IMR-90 (cell line): ENCODE data around the gene ANP32A. TPM values are rescaled to one million over a fixed set of nuclear protein-coding genes. Genes with fewer than 3 reads are reported as not detected.
A peak's percentile ranks its signal among the peaks of the same experiment; 100 is the strongest.

Experiments used
- ATAC-seq: fragments of 200-7000 bp; cut with Tn5 transposase; 2 replicates; pipeline ENCODE4 v1.9.1; 2020; ENCODE audit warnings: low read depth, mild to moderate bottlenecking, moderate library complexity
- BruUV-seq: library from RNA; stranded (reverse); fragments of 400-500 nt; replicated peaks from 2 replicates; lab custom pipeline; 2021; lab: Mats Ljungman, UMichigan
- CTCF ChIA-PET: fragments of 300-600 bp; formaldehyde crosslinking; extraction: SDS; loops from one replicate; lab custom pipeline; 2021; ENCODE audit warnings: antibody characterized with exemption; lab: Yijun Ruan, JAX
- POLR2A ChIA-PET: fragments of 300-600 bp; sonication (Branson Sonifier 250); formaldehyde crosslinking; loops from one replicate; lab custom pipeline; 2022; ENCODE audit warnings: antibody characterized with exemption; ENCODE audit not compliant: unreplicated experiment; lab: Charles Lee
- DNase-seq: peaks from one replicate; pipeline ENCODE4 v3.0.0; 2013
- H2AFZ ChIP-seq: replicated peaks from 2 replicates; pipeline ENCODE3; 2013; ENCODE audit warnings: low read length, mild to moderate bottlenecking; ENCODE audit not compliant: poor library complexity
- H2AK5ac ChIP-seq: 2 replicates; pipeline ENCODE4 v1.6.1; 2013; ENCODE audit warnings: low read depth, low read length, inconsistent platforms
- H2AK9ac ChIP-seq: replicated peaks from 2 replicates; pipeline ENCODE3; 2013; ENCODE audit warnings: mild to moderate bottlenecking, low read depth, low read length, moderate library complexity; ENCODE audit not compliant: poor library complexity
- H2BK120ac ChIP-seq: 2 replicates; pipeline ENCODE4 v1.6.1; 2013; ENCODE audit warnings: low read depth, low read length, inconsistent platforms
- H2BK15ac ChIP-seq: 3 replicates; pipeline ENCODE4 v1.6.1; 2013; ENCODE audit warnings: low read depth, low read length, inconsistent platforms
- H2BK20ac ChIP-seq: 2 replicates; pipeline ENCODE4 v1.6.1; 2013; ENCODE audit warnings: low read depth, mild to moderate bottlenecking, inconsistent platforms, low read length, moderate library complexity
- H2BK5ac ChIP-seq: 2 replicates; pipeline ENCODE4 v1.6.1; 2013; ENCODE audit warnings: mild to moderate bottlenecking, low read depth, low read length, inconsistent platforms; ENCODE audit not compliant: poor library complexity, severe bottlenecking
- H3K14ac ChIP-seq: replicated peaks from 2 replicates; pipeline ENCODE4 v1.6.1; 2013; ENCODE audit warnings: low read depth, low read length, inconsistent platforms
- H3K18ac ChIP-seq: 2 replicates; pipeline ENCODE4 v1.6.1; 2013; ENCODE audit warnings: low read depth, low read length, control low read depth
- H3K23ac ChIP-seq: 2 replicates; pipeline ENCODE4 v1.6.1; 2013; ENCODE audit warnings: low read depth, low read length, inconsistent platforms
- H3K27ac ChIP-seq: 2 replicates; pipeline ENCODE4 v1.5.1; 2013; ENCODE audit warnings: mild to moderate bottlenecking, control low read depth, low read length; ENCODE audit not compliant: insufficient read depth
- H3K27me3 ChIP-seq: 2 replicates; pipeline ENCODE4 v1.6.1; 2013; ENCODE audit warnings: low read length; ENCODE audit not compliant: control insufficient read depth, insufficient read depth
- H3K36me3 ChIP-seq: 2 replicates; pipeline ENCODE4 v1.6.1; 2013; ENCODE audit warnings: low read length, mixed read lengths; ENCODE audit not compliant: control insufficient read depth, insufficient read depth
- H3K4ac ChIP-seq: 2 replicates; pipeline ENCODE4 v1.6.1; 2013; ENCODE audit warnings: low read depth, low read length, inconsistent platforms
- H3K4me1 ChIP-seq: 2 replicates; pipeline ENCODE4 v1.6.1; 2013; ENCODE audit warnings: low read length, mixed read lengths; ENCODE audit not compliant: control insufficient read depth, insufficient read depth
- H3K4me2 ChIP-seq: 2 replicates; pipeline ENCODE4 v1.6.1; 2013; ENCODE audit warnings: low read depth, mild to moderate bottlenecking, control low read depth, low read length, moderate library complexity
- H3K4me3 ChIP-seq: 2 replicates; pipeline ENCODE4 v1.5.1; 2013; ENCODE audit warnings: low read depth, mild to moderate bottlenecking, control low read depth, low read length, moderate library complexity; ENCODE audit not compliant: insufficient read depth
- H3K56ac ChIP-seq: 2 replicates; pipeline ENCODE4 v1.6.1; 2013; ENCODE audit warnings: low read length, inconsistent platforms; ENCODE audit not compliant: insufficient read depth; ENCODE audit errors: extremely low read depth
- H3K79me1 ChIP-seq, 2 experiments: 2 replicates each; pipeline ENCODE4 v1.6.1; 2013; ENCODE audit warnings: low read length in 2 of 2, inconsistent platforms in 1 of 2, low read depth in 1 of 2
- H3K9ac ChIP-seq: 2 replicates; pipeline ENCODE4 v1.6.1; 2013; ENCODE audit warnings: low read depth, low read length, control low read depth
- H3K9me1 ChIP-seq: 2 replicates; pipeline ENCODE4 v1.6.1; 2013; ENCODE audit warnings: low read length, inconsistent platforms; ENCODE audit not compliant: insufficient read depth
- H3K9me3 ChIP-seq: 2 replicates; pipeline ENCODE4 v1.6.1; 2013; ENCODE audit warnings: low read length; ENCODE audit not compliant: control insufficient read depth, insufficient read depth
- H4K20me1 ChIP-seq: 2 replicates; pipeline ENCODE4 v1.6.1; 2013; ENCODE audit warnings: low read length, inconsistent platforms; ENCODE audit not compliant: insufficient read depth
- H4K5ac ChIP-seq: 2 replicates; pipeline ENCODE4 v1.6.1; 2013; ENCODE audit warnings: mild to moderate bottlenecking, low read depth, low read length, control low read depth
- H4K8ac ChIP-seq, 2 experiments: 2 replicates each; pipeline ENCODE4 v1.6.1; 2013; ENCODE audit warnings: low read depth in 2 of 2, low read length in 2 of 2, control low read depth in 1 of 2, inconsistent platforms in 1 of 2
- H4K91ac ChIP-seq: 2 replicates; pipeline ENCODE4 v1.6.1; 2013; ENCODE audit warnings: low read depth, low read length, inconsistent platforms; ENCODE audit not compliant: insufficient read depth
- BHLHE40 ChIP-seq: fragments of 150-350 bp; IDR thresholded peaks from 2 replicates; pipeline ENCODE4 v1.6.1; 2016; ENCODE audit warnings: mild to moderate bottlenecking, low read depth, low read length
- CEBPB ChIP-seq: IDR thresholded peaks from 2 replicates; pipeline ENCODE4 v1.6.1; 2012; ENCODE audit warnings: low read depth, low read length, improper control_type of control experiment
- ELK1 ChIP-seq: fragments of 150-350 bp; IDR thresholded peaks from 2 replicates; pipeline ENCODE4 v1.6.1; 2016; ENCODE audit warnings: low read depth, mild to moderate bottlenecking, low read length, moderate library complexity, borderline replicate concordance
- MXI1 ChIP-seq: IDR thresholded peaks from 2 replicates; pipeline ENCODE4 v1.6.1; 2012; ENCODE audit warnings: low read depth, mild to moderate bottlenecking, low read length, moderate library complexity, borderline replicate concordance
- WGBS, 2 experiments: methylation state at CpG; one replicate each; pipeline versions ENCODE4 v1.1.5 to v1.1.7; 2013; ENCODE audit warnings: missing lambda C conversion rate in 2 of 2; ENCODE audit not compliant: insufficient read length in 1 of 2; ENCODE audit errors: extremely low coverage in 2 of 2; 5-methylcytosine and 5-hydroxymethylcytosine counted together
- dilution Hi-C: fragments of 300-500 bp; cut with HindIII; formaldehyde crosslinking; loops from one replicate; pipeline ENCODE4 v1.14.3; 2018; ENCODE audit warnings: low sequenced_read_pairs; ENCODE audit not compliant: unreplicated experiment
- in situ Hi-C: fragments of 300-500 bp; cut with MboI; formaldehyde crosslinking; loops from 3 replicates; pipeline ENCODE4 v1.14.3; 2019; ENCODE audit warnings: low sequenced_read_pairs, inconsistent platforms, mixed read lengths
- intact Hi-C: fragments of 100-400 bp; cut with micrococcal nuclease; formaldehyde crosslinking; loops from 2 replicates; pipeline ENCODE4 v1.10.0; 2022
- polyA plus RNA-seq, 3 experiments: library from polyadenylated mRNA; depleted of rRNA; stranded (reverse); fragments of >200 nt; gene quantifications; 2 replicates each; pipeline ENCODE4 v1.2.3, GENCODE V29; 2012; ENCODE audit warnings: low replicate concordance in 1 of 3
- total RNA-seq: library from RNA; depleted of rRNA; stranded (reverse); fragments of >200 nt; gene quantifications from 2 replicates; pipeline ENCODE4 v1.2.3, GENCODE V29; 2012

Gene ANP32A
- total and polyA plus RNA-seq, 2 of the 4 experiments (the other 2 are of a cell fraction): 62.4 to 72.8 TPM

- H4K5ac ChIP-seq: no peak overlapping the region
- no peak overlapping the region for H2BK120ac ChIP-seq
- H4K91ac ChIP-seq: no peak overlapping the region
- no peak overlapping the region for H3K4me2 ChIP-seq
- peak; percentile 37 for DNase-seq
- H3K9me1 ChIP-seq: no peaks in the 10 kb centered on the region
- peaks cover 19% of the 10 kb centered on the region for H3K27me3 ChIP-seq
- H4K8ac ChIP-seq: no peak overlapping the region
- H2BK20ac ChIP-seq: no peak overlapping the region
- in situ Hi-C loops: no loop called here
- no peak overlapping the region for H3K18ac ChIP-seq
- H3K9ac ChIP-seq: no peak overlapping the region
- H3K36me3 ChIP-seq: no peaks in the 10 kb centered on the region
- TF ChIP-seq CEBPB: no peak
- peak; percentile 86 for TF ChIP-seq BHLHE40
- TF ChIP-seq MXI1: no peak
- TF ChIP-seq ELK1: no peak
- H3K4me3 ChIP-seq: no peak overlapping the region
- ChIA-PET POLR2A (no interaction called here), CTCF (interaction anchor here (0.6 to 0.9 kb wide), 3 partner anchors 11 to 24 kb away, joined by 3 read pairs; no protein-coding TSS in a partner anchor)
- H3K9me3 ChIP-seq: no peaks in the 10 kb centered on the region
- no peak overlapping the region for H2AK9ac ChIP-seq
- no peaks in the 10 kb centered on the region for H3K79me1 ChIP-seq
- H2BK15ac ChIP-seq: no peak overlapping the region
- H2BK5ac ChIP-seq: no peak overlapping the region
- H3K27ac ChIP-seq: no peak overlapping the region
- no peak overlapping the region for H3K14ac ChIP-seq
- peak; percentile 51 for ATAC-seq
- BruUV-seq: no TSS peak
- H3K23ac ChIP-seq: no peak overlapping the region
- no peak overlapping the region for H3K56ac ChIP-seq
- intact Hi-C loops: no loop called here
- no peaks in the 10 kb centered on the region for H3K4me1 ChIP-seq
- dilution Hi-C loops: no loop called here
- WGBS, 2 experiments: no CpG with 5 or more reads among the region's 2 CpGs
- H2AK5ac ChIP-seq: no peak overlapping the region
- no peak overlapping the region for H3K4ac ChIP-seq
- H4K20me1 ChIP-seq: no peaks in the 10 kb centered on the region
- H2AFZ ChIP-seq: no peak overlapping the region
Observed at GRCh38 chr15:68768321-68768720, 52.4 kb downstream of the ANP32A start.
